ENCODE results near the gene ADAMTS17.

Gene ADAMTS17

GRCh38 chr15:100216182-100216581 lies 125.6 kb downstream of the ADAMTS17 start:
- TF ChIP-seq CTCF (conservative IDR thresholded peaks at IDR 0.05; ENCODE audit: control insufficient read depth, insufficient read depth, low read depth, low read length) = no peak
- DNase-seq (ENCODE audit: low read depth) = no peak
- H3K4me3 ChIP-seq (ENCODE audit: control insufficient read depth, low read depth, low read length) = no peak overlapping the region

DNA sequence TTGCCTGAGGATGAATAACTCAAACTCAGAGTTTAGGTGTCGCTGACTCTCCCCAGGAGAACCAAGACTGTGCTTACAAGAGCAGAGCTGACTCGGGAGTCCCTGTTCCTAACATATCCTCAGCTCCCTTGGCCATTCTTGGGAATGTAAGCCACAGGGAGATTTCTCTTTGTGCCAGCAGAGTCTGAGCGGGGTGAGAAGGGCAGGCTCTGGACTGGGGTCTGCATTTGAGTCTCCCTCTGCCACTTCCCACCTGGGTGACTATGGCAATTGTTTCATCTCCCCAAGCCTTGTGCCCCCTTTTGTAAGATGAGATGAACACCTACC lies 126.0 kb downstream of the ADAMTS17 start:
- no peak for TF ChIP-seq CTCF (conservative IDR thresholded peaks at IDR 0.05; ENCODE audit: control insufficient read depth, insufficient read depth, low read depth, low read length)
- H3K4me3 ChIP-seq (ENCODE audit: control insufficient read depth, low read depth, low read length) = no peak overlapping the region
- DNase-seq (ENCODE audit: low read depth) = no peak

GRCh38 chr15:100215031-100215842 lies 126.5 kb downstream of the ADAMTS17 start:
- H3K4me3 ChIP-seq (ENCODE audit: control insufficient read depth, low read depth, low read length) = no peak overlapping the region
- no peak for TF ChIP-seq CTCF (conservative IDR thresholded peaks at IDR 0.05; ENCODE audit: control insufficient read depth, insufficient read depth, low read depth, low read length)
- no peak for DNase-seq (ENCODE audit: low read depth)

DNA sequence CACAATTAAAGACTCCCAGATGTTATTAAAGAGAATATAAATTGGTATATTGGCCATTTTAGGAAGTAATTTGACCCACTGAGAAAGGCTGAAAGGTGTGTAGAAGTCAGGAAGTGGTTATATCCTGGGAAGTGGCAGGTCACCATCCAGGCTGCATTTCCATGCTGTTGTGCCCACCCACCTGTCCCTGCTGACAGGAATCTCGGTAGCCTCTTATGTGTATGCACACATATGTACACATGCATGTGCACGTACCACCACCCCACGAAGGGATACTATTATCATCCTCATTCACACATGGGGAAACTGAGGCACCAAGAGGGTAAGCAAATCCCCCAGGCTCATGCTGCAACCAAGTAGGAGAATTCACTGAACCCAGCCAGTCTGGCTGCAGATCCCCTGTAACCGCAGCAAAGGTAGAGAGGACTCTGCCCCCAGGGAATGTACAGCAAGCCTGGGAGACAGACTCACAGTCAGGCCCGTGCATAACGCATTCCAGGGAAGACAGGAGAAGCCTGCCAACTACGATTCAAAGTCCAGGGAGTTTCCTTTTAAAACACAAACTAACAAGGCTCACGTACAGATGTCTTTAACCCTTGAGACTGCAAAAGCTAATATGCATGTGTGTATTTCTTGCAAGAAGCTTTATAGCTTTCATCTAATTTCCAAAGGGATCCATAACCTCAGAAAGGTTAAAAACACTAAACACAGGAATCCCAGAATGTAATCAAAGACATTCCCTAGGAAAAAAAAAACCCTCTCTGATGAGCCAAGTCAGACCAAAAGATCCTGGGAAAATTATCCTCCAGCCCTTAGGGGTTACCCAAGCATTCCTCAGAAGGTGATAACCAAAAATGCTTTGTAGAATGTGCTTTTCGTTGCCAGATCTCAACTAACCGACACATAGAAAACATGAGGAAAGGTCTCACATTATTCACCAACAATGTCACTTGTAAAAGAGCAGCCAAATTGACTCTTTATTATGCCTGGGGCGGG lies 129.6 kb downstream of the ADAMTS17 start:
- no peak overlapping the region for H3K4me3 ChIP-seq (ENCODE audit: control insufficient read depth, low read depth, low read length)
- DNase-seq (ENCODE audit: low read depth) = no peak
- no peak for TF ChIP-seq CTCF (conservative IDR thresholded peaks at IDR 0.05; ENCODE audit: control insufficient read depth, insufficient read depth, low read depth, low read length)

- no peak for TF ChIP-seq CTCF (conservative IDR thresholded peaks at IDR 0.05; ENCODE audit: control insufficient read depth, insufficient read depth, low read depth, low read length)
These were observed 131.4 kb downstream of the ADAMTS17 start for GRCh38 chr15:100210338-100210737.

DNA sequence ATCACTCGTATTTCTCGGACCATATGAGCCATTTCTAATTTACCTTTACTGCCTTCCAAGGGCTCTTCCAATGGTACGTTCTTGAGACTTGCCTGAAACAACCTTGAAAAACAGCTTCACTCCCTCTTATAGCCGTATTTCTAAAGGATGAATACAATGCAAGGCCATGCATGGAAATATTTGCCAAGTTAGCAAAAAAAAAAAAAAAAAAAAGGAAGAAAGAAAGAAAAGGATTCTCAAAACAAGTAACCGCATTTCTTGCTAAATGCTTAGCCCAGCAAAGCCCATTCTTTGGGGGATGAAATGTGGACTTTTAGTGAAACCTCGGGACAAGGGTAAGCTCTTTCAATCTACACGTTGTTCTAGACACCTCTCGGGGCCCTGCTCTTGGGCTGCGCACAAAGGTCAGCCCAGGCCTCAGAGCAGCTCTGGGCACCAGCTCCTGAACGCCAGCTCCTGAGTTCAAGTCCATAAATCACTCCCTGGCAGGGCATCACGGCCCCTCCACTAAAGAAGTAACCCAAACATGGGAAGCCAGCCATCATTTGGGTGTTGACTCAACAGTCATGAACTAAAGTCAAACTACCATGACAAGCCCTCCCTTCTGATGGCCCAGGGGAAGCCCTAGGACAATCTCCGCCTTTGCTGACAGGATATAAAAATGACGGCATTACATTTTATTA lies 132.7 kb downstream of the ADAMTS17 start:
- no peak for DNase-seq (ENCODE audit: low read depth)
- no peak overlapping the region for H3K4me3 ChIP-seq (ENCODE audit: control insufficient read depth, low read depth, low read length)
- TF ChIP-seq CTCF (conservative IDR thresholded peaks at IDR 0.05; ENCODE audit: control insufficient read depth, insufficient read depth, low read depth, low read length) = no peak

More at GRCh38 chr15:100210338-100210737, 131.4 kb downstream of the ADAMTS17 start:
- H3K4me3 ChIP-seq (ENCODE audit: control insufficient read depth, low read depth, low read length) = no peak overlapping the region
- no peak for DNase-seq (ENCODE audit: low read depth)

Measured in fibroblast of mammary gland (primary cell).